GM12891 (cell line): ENCODE data around the gene RAD18.

Experiments used
- POLR2A ChIP-seq: IDR thresholded peaks from 2 replicates; pipeline ENCODE4 v1.6.1; 2011; ENCODE audit warnings: low read depth, low read length, control low read depth
- POLR2AphosphoS5 ChIP-seq: IDR thresholded peaks from 2 replicates; pipeline ENCODE4 v1.6.1; 2011; ENCODE audit warnings: low read depth, low read length, control low read depth
- TAF1 ChIP-seq: IDR thresholded peaks from 2 replicates; pipeline ENCODE4 v1.6.1; 2011; ENCODE audit warnings: low read depth, low read length, control low read depth

- TF ChIP-seq POLR2A (no peak), TAF1 (no peak), POLR2AphosphoS5 (no peak)
These were observed 10.0 kb downstream of the RAD18 start for GRCh38 chr3:8953313-8953712.
